ENCODE data around the gene GCC2. TPM values are rescaled to one million over a fixed set of nuclear protein-coding genes. Genes with fewer than 3 reads are reported as not detected.

GCC2 gene
- total and polyA plus RNA-seq, 2 experiments from 2014 or later: 43.4 to 172 TPM

- Histone ChIP-seq H3K27me3 (ENCODE audit: insufficient read depth) (no peaks in the 10 kb centered on the region), H3K4me1 (ENCODE audit: insufficient read depth) (peaks cover 16% of the 10 kb centered on the region), H3F3A (replicated peaks; ENCODE audit: low read depth) (0 out of 2 replicates have a peak, but pooled peaks cover 3% of the 10 kb centered on the region), H2AFZ (no peak overlapping the region), H3K79me2 (replicated peaks; ENCODE audit: insufficient read depth) (peaks cover 77% of the 10 kb centered on the region), H3K27ac (ENCODE audit: low read depth) (no peak overlapping the region), H3K9me2 (ENCODE audit: insufficient read depth) (no peaks in the 10 kb centered on the region), H4K20me1 (replicated peaks; ENCODE audit: insufficient read depth) (no peaks in the 10 kb centered on the region), H3K36me3 (ENCODE audit: insufficient read depth) (no peaks in the 10 kb centered on the region), H3K4me3 (no peak overlapping the region), H3K4me2 (no peak overlapping the region)
- no peak for ATAC-seq
- TF ChIP-seq CTCF (conservative IDR thresholded peaks at IDR 0.05; ENCODE audit: low read depth in 2 of 2): no peak
- TF ChIP-seq ETS1 (IDR thresholded peaks at IDR 0.05): no peak
- TF ChIP-seq POLR2AphosphoS5 (IDR thresholded peaks at IDR 0.05; ENCODE audit: low read depth): no peak
- TF ChIP-seq JUNB (IDR thresholded peaks at IDR 0.05; ENCODE audit: unreplicated experiment): no peak
- TF ChIP-seq EZH2 (IDR thresholded peaks at IDR 0.05; ENCODE audit: low read depth, unreplicated experiment): no peak
- no peak for TF ChIP-seq ZNF331 (CRISPR knock-in tag; IDR thresholded peaks at IDR 0.05; ENCODE audit: low read depth)
- no peak for TF ChIP-seq REST (IDR thresholded peaks at IDR 0.05; ENCODE audit: unreplicated experiment)
- TF ChIP-seq STAT1 (IDR thresholded peaks at IDR 0.05; ENCODE audit: unreplicated experiment): no peak
- no peak for TF ChIP-seq EZH2phosphoT487 (IDR thresholded peaks at IDR 0.05; ENCODE audit: unreplicated experiment)
- TF ChIP-seq ZNF114 (CRISPR knock-in tag; IDR thresholded peaks at IDR 0.05): no peak
- no peak for DNase-seq (ENCODE audit: low spot score)
- no peak overlapping the region for H3K27ac Mint-ChIP-seq
- no peaks in the 10 kb centered on the region for H3K36me3 Mint-ChIP-seq (ENCODE audit: low read depth)
- peaks cover 10% of the 10 kb centered on the region; the same call in 2 of the 3 replicates for H3K4me1 Mint-ChIP-seq
- H3K27me3 Mint-ChIP-seq (ENCODE audit: insufficient read depth, low read depth, poor library complexity): no peaks in the 10 kb centered on the region
- no peaks in the 10 kb centered on the region for H3K9me3 Mint-ChIP-seq
- H3K4me3 Mint-ChIP-seq: no peak overlapping the region
Observed at GRCh38 chr2:108552566-108552965, 103.6 kb downstream of the GCC2 start.
